ENCODE data around the gene PLXNB3.

DNA sequence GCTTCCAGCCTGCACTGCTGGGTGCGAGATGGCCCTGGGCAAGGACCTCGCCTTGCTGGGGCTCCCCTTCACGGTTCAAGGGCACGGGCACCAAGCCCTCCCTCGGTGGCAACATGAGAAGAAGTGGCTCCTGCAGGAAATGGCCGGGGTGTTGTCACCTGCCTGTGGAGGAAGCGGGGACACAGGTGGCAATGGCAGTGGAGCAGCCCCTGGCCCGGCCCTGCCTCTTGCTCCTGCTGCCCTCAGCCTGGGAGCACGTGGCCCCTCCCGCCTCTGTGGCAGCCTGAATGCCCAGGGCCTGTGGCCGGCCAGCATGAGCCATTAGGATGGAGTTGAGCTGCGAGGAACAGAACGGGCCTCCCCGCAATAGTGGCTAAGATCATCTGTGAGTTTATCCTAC is 22.6 kb upstream of the PLXNB3 start:
- TF ChIP-seq, protein P1, sequence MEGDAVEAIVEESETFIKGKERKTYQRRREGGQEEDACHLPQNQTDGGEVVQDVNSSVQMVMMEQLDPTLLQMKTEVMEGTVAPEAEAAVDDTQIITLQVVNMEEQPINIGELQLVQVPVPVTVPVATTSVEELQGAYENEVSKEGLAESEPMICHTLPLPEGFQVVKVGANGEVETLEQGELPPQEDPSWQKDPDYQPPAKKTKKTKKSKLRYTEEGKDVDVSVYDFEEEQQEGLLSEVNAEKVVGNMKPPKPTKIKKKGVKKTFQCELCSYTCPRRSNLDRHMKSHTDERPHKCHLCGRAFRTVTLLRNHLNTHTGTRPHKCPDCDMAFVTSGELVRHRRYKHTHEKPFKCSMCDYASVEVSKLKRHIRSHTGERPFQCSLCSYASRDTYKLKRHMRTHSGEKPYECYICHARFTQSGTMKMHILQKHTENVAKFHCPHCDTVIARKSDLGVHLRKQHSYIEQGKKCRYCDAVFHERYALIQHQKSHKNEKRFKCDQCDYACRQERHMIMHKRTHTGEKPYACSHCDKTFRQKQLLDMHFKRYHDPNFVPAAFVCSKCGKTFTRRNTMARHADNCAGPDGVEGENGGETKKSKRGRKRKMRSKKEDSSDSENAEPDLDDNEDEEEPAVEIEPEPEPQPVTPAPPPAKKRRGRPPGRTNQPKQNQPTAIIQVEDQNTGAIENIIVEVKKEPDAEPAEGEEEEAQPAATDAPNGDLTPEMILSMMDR (IDR thresholded peaks at IDR 0.05): no peak
- no peak for TF ChIP-seq POLR2A (IDR thresholded peaks at IDR 0.05)
- no peak for TF ChIP-seq POLR2AphosphoS5 (IDR thresholded peaks at IDR 0.05)
